LHCN-M2 (cell line): ENCODE measurements around the gene IFI16. TPM values are rescaled to one million over a fixed set of nuclear protein-coding genes. Genes with fewer than 3 reads are reported as not detected.

Experiments
- DNase-seq: peaks from one replicate; pipeline ENCODE4 v3.0.0-alpha.2; 2012; ENCODE audit warnings: low read depth
- total RNA-seq: library from RNA; depleted of rRNA; stranded (reverse); fragments of >200 nt; gene quantifications from 2 replicates; pipeline ENCODE4 v1.2.3, GENCODE V29; 2014

The IFI16 gene
- total RNA-seq, 1 experiment from 2014 or later = 106 TPM

DNA sequence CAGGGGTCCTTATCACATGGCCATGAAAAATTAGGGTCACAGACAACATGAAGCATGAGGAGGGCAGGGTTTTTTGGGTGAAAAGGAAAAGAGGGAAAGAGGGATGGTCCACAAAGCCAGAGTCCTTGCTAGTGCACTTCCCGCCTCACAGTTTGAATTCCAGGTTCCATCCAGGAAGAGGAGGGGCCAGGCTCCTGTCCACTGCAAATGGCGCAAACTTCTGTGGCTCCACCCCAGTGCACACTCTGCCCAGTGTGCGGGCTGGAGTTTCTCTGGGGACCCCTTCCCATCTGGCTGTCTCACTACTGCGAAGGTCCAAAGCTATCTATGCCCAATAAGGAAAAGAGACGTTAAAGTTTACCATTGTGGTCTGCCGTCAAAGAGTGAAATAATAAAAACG, 49.0 kb downstream of the IFI16 start:
- DNase-seq = no peak

DNA sequence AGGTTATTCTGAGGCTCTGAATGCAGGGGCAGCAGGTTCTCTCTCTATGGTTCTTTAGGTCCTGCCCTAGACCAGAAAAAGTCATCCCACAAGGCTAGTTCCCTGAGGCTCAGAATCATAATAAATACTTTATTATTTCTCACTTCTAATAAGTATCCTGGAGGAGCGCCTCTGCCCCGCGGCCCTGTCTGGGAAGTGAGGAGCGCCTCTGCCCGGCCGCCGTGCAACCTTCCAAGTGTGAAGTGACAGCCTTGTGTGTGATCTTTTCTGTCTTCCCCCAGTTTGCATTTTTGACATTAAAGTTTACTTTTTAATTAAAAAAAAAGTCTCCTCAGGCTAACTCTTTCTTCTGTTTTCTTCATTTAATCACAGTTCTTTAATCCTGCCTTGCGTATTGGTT, 55.4 kb downstream of the IFI16 start:
- DNase-seq = no peak

DNA sequence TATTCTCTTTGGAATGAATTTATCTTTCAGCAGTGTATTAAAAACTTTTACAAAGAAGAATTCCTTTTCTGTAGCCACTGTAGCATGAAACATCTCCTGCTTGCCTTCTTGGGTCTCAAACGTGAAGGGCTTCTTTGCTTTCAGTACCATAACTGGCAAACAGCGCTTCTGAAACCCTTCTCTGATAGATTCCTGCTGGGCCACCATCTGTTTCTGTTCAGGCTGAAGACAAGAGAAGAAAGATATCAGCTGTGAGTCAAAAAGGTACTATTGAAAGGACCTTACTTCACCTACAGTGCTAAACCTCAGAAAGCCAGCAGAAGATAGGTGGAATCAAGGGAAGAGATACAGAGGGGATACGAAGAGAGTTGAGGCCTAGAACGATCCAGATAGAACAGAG, 56.4 kb downstream of the IFI16 start:
- DNase-seq = no peak

DNA sequence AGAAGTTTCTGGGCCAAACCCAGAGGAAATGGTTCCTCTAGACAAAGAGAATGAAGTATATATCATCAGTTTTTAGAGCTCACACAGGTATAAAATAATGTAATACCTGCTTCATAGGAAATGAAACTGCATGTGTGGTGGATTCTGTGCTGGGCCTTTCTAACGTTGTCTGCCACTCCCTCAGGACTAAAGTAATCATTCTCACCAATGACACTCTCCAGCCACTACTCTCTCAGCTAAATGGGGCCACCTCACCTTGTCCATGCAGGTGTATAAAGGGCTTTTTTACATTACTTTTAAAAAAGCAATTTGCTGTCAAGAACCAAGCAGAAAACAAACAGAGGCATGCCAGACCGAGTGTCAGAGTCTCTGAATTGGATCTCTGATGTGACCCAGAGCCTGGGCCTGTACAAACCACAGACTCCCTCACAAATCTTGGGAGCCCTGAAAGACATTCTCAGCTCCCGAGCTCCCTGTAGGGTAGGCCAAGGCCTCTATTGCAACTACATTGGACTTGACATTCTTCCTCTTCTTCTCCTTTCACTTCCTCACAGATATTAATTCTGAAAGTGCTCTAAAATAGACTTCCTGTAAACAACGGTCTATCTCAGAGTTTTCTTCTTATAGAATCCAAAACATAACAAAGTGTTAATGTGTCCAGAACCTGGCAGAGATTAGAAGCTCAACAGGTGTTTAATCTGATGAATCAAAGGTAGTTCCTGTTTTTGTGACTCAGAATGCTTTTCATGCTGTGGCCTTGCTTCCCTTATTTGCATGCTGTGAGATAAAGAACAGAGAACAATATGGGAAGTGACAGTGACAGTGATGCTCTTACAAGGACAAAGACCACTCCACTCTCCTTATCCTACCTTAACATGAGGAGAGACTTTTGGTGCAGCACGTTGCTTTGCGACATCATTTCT, 58.3 kb downstream of the IFI16 start:
- DNase-seq = no peak

DNA sequence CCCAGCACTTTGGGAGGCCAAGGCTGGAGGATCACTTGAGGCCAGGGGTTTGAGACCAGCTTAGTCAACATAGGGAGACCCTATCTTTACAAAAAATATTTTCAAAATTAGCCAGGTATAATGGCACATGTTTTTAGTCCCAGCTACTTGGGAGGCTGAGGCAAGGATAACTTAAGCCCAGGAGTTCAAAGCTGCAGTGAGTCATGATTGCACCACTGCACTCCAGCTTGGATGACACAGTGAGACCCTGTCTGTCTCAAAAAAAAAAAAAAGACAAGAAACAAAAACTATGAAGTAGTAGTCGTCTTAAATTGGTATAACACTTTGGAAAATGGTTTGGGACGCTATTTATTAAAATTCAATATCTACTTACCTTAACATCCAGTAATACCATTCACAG, 59.2 kb downstream of the IFI16 start:
- peak; percentile 58 for DNase-seq

DNA sequence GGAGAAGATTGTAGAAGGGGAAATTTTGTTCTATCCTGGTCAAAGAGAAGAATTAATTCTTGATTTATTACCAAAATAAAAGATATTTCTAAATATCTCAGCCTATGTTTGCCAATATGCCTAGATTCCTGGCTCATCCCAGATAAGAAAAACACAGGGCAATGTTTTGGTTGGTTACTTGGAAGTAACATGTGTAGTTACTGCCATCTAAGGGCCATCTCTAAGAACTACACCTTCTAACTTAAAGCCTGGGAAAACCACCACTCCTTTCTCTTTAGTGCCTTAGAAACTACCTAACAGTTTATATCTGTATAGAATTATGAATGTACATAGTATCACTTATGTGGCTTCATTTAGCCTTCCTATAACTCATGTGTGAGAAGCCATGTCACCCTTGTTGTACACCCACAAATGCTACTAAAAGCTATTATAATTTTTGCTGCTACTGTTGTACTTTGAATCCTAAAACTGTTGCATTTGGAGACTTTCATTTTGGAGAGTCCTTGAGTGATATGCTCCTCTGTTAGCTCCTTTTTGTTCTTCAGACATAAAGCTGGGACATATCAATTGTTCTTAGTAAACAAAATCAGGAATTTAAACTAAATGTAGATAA, 62.4 kb downstream of the IFI16 start:
- peak; percentile 61 for DNase-seq

DNA sequence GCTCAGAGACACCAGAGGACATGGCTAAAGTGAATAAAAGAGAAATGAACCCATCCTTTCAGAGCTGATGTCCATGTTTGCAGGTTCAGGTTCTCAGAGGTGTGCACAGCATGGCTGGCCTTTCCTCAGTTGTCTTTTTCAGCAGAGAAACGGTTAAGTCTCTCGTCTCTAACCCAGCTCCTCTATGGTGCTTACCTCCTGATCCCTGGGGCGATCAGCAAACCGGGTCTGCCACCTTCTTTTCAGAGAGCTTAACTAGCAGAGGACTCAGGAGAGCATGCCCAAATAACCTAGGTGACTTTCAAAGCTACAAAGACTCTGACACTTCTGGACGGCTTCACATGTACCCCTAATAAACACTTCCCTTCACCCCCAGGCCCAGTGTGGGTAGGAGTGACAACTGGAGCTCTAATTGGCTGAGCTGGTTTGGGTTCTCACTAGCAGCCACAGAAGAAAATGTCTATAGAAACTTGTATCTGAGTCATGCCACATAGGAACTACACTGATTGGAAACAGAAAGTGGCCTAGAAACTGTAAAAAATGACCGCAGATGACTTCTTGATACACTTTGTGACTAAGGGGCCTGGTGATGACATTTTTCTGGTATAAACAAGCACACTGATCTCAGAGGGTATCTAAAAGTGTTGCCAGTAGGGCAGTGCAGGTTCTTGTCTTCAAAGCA, 66.9 kb downstream of the IFI16 start, which contains the start of gene AIM2:
AIM2 (minus strand) TSS at position 329 of the 682 bp plus-strand sequence. CDS start 3,267 bp downstream, outside the sequence.
- DNase-seq = peak; percentile 26

DNA sequence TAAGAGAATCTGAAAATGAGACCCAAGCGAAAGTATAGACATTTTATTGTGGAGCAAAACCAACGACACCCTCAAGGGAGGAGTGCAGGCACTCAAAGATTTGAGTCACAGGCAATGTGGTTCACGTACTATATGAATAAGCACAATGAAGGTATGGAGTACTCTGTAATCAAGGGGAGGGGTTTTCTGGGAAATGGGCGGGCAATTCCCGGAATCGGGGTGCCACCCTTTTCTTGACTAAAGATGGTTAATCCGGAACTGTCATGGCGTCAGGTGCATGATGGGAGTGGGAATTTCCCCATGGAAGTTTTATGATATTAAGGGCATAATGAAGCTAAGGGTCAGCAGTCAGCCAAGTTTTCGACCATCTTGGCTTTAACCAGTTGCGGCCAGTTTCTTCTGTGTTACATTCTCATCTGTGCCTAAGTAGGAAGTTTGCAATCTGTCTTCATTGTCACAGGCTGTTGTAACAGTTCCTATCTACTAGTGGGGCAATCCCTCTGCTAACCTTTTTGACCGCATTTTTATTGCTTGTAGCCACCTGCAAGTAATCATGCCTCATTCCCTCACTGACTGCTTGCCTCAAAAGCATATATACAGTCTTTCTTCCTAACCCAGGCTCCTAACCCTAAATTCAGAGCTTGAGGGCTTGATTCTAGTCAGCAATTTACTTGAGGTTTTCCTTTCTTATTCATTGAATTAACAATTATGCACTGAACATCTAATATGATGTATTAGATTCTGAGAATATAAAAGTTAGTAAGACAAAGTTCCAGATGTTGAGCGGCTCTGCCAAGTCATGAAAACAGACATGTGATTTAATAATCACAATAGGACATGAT, 67.6 kb downstream of the IFI16 start:
- no peak for DNase-seq

DNA sequence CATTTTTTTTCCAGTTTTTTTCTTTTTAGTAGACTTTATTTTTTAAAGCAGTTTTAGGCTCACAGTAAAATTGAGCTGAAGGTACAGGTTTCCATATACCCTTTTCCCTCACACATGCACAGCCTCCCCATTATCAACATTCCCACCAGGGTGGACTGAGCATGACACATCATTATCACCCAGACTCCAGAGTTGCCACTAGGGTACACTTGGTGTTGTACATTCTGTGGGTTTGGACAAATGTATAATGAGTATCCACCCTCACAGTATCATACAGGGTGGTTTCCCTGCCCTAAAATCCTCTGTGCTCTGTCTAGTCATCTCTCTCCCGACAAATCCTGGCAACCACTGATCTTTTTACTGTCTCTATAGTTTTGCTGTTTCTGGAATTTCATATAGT, 69.8 kb downstream of the IFI16 start:
- DNase-seq = peak; percentile 45

DNA sequence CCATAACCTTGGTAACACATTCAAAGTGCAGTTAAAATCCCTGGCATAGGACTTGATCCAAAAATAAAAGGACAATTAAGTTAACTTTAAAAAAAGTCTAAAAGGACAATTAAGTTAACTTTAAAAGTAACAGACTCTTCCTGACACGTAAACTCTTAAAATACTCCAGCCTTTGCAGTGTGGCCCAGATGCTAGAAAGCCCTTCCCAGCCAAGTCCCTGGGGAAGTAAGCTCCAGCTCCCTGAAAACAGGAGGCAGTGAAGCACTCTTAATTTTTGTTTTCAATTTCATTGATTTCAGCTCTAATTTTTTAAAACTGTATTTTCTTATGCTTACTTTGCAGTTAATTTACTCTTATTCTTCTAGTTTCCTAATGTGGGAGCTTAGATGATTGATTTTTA, 71.9 kb downstream of the IFI16 start:
- DNase-seq = no peak

DNA sequence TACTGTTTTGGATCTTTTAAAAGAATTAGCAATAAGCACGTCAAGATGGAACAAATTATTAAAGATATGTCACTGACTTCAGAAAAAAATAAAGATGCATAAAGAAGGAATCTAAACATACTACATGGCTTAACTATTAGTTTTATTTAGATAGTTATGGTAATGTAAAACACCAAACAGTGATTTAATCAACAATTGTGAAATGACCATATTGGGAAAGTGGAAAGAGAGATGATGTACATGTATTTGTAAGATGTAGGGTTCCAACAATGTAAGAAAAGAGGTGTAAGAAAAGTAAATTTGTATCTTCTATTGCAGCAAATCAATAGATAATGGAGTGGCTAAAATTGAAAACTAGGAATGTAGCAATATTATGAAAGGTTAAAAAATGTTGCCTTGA, 73.3 kb downstream of the IFI16 start:
- no peak for DNase-seq

DNA sequence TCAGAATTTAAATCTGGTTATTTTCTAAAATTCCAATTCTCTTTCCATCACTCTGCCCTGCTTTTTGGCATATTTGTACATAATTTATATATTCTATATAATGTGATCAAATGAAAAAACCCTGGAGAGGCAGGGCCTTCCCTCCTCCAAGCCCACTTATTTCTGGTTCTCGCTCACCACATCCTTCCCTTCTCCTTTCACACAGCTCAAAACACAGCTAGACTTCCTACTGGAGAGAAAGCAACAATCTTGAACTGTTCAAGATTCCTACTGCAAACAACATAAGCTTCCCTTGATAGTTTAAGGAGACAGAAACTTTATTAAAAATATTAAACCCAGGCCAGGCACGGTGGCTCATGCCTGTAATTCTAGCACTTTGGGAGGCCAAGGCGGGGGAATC, 74.4 kb downstream of the IFI16 start:
- no peak for DNase-seq

DNA sequence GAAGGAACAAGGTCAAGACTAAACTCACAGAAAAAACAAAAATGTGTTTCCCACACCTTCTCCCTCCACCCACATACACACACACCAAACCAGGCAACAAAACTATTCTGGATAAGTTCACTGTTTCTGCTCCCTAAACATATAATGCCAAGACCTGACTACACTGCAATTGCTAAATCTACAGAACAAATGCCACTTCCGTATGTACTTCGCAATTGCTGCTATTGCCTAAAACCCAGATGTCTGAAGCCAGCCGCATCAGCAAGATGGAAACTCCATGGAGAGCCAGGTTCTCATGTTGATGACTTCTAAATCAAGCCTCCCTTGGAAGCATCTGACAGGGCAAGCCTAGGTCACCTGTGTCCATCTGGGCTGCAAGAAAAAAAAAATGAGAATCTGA, 75.2 kb downstream of the IFI16 start:
- DNase-seq = no peak

DNA sequence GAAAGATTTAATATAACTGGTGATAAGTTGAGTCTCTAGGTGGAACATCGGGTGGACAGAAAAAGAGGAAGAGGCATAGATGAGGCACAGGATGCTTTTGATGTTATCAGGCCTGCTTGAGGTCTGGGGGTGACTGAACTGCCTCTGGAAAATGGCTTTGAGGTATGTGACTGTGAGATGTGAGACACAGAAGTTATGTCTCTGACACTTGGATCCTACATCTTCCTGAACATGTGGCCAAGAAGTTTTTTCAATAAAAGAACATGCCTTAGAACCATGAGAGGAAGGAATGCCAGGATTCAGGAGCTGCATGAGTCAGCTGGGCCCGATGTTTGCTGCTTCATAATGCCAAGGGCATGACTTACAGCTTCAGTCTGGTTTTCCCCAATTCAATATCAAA, 78.3 kb downstream of the IFI16 start:
- peak; percentile 85 for DNase-seq

DNA sequence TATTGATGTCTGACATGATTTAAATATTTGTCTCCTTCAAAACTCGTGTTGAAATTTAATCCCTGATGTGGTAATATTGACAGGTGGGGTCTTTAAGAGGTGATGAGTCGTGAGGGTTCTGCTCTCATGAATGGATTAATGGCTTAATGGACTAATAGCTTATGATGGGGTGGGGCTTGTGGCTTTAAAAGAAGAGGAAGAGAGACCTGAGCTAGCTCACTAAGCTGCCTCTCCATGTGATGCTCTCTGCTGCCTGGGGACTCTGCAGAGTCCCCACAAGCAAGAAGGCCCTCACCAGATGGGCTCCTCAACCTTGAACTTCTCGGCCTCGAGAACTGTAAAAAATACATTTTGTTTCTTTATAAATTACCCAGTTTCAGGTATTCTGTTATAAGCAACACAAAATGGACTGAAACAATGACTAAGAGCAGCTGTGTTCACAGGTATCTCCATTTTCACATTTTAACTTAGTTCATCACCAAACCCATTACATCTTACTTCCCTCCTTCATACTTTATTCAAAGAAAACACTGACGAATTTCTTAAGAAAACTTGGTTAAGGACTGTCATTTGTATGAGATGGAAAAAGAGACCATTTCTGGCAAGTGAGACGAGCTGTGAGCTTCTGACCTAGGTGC, 79.0 kb downstream of the IFI16 start:
- DNase-seq = no peak

DNA sequence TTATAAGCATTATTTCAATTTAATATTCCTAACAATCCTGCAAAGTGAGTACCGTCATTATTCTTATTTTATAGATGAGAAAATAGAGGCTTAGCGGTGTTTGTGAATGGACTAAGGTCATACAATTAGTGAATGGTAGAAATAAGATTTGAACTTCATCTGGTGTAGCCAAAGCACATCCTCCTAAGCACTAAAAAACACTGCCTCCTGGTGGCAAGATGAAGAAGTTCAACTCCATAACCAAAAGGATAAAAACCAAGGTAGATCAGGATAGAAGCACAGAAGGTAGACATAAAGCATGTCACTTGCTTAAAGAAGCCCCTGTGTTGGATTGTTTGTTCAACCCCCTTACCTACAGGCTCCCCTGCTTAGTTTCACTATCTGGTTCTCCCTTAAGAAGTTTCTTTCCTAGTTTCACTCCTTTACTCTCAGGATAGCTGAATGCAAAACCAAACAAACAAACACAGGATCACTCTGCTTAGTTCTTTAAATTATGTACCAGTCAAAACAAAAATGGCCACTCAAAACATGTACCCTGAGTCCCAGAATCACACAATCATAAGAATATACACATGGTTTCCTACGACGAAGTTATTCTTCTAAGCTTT, 79.6 kb downstream of the IFI16 start:
- no peak for DNase-seq

DNA sequence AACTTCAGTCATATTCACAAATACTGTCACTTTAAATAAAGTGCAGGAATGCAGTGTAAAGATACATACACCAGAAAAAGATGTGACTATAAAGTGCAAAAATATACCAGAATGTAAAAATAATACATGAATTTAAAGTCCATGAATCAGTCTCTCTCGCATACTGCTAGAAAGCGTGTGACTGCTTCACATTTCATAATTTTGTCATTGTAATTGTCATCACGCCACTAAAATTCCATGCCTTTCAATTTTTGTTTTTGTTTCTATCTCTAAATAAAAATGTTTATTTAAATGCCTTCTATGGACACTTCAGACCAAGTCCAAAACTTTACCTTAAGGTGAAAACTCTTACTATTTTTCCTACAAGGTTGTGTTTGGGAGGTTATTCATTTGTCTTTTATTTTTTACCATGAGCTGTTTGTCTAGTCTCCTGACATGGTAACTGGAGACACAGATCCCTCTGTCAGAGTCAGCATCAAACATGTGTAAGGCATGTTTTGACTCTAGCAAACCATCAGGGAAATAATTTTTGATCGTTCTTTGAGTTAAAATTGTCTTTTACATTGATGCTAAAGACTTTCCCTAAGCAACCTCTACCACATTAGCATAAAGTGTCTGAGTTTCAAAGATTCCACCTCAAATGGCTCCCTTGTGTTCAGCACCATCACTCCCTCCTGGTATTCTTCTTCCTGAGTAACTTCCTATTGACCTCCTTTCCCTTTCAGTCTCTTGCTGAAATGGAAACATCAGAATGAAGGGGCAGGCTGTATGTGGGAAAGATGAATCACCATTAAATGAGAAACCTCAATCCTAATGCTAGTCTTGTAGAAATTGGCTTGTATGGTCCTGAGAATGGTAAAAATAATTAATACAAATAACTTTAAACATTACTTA, 80.8 kb downstream of the IFI16 start:
- DNase-seq = peak; percentile 69

DNA sequence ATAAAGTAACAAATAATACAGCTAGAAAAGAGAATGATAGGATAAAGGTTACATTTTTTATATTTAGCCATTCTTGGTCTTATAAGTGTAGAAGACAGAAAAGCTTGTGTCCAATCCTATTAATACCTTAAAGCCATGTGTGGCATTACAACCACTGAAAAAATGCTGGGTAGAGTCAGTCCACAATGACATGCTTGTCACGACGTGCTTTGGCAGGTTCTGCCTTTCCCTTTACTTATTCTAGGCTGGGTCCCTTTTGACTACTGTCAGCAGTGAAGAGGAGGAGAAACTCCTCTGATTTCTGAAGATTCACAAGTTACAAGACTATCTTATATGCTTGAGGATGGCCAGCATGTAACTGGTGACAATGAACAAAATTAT, 81.5 kb downstream of the IFI16 start:
- peak; percentile 24 for DNase-seq

DNA sequence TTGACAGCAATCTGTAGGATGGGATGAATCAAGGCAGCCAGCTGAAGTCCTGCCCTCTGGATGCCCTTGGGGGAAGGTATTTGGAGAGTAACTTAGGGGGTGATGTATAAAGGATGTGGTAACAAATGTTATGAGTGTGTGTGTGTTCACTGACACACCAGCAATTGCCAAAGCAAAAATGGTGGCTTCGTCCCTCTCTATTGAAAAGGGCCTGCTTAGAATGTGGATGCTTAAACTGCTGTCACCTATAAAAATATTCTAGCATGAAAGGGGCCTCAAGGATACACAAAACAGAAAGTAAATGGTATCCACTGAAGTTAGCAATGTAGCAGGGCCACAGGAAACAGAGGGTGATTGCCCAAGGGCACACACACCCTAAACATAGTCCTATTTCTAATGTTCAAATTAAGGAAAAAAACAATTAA, 81.9 kb downstream of the IFI16 start:
- peak; percentile 74 for DNase-seq
